HG03139 (cell line): ENCODE data around the gene PSPC1.

Source experiments
- ATAC-seq: cut with Tn5 transposase; IDR thresholded peaks from one replicate; pipeline ENCODE4 v1.9.1; 2021; ENCODE audit not compliant: unreplicated experiment

Gene PSPC1

DNA sequence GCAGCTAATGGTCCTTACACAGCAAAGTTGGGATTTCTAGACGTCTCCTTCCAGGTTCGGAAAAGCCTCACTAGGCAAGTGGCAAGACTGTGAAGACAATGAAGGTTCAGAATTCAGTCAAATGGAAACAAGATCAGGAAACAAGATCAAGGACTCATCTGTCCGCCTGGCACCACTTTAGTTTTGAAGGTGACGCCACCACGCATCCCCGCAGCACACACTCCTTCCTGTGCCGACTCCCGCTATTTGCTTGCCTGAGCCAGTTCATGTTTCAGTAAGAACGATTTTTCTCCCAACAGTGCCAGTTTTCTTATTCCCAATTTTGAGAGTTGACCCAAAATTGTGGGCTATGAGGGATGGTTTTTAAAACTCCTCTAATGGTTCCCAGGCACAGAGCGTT is 107.8 kb downstream of the PSPC1 start:
- ATAC-seq = no peak

DNA sequence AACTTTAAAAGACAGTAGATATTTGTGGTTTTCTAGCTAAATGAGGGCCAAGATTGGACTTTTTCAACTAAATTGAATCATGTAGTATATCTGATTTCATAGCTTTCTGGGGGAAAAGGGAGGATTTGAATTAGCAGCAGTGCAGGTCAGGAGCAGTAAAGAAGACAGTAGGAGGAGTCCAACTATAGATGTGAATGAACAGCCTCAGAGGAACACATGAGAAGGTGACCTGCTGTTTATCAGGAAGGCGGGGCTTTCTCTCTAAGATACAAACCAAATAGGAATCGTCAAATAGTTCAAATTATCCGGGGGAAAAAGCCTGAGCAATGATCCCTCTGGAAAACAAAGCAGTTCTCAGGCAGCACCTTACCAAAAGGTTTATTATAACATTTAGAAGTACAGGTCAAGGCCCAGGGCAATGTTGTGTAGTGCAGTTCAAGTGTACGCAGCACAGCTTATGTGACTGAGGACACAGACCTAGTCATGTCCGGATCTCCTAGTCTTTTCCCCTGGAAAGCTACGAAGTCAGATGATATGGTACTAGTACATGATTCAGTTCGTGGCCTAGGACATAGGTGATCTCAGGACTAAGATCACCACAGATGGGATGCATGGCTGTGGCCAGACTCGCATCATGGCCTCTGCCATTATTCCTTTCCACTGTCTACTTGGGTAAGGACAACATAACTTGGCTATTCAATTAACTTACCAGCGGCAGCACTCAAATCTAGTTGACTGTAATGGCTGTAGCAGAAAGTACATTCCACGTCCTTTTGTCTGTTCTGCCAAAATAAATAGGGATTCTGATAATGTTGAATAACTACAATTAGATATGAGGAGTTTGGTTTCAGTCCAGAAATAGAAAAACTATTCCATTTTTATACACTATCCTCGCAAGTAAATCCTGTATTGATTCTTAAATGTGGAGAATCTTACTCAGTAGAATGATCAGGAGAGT is 109.0 kb downstream of the PSPC1 start:
- ATAC-seq = no peak

GRCh38 chr13:19672990-19673389 is 109.8 kb downstream of the PSPC1 start:
- no peak for ATAC-seq

DNA sequence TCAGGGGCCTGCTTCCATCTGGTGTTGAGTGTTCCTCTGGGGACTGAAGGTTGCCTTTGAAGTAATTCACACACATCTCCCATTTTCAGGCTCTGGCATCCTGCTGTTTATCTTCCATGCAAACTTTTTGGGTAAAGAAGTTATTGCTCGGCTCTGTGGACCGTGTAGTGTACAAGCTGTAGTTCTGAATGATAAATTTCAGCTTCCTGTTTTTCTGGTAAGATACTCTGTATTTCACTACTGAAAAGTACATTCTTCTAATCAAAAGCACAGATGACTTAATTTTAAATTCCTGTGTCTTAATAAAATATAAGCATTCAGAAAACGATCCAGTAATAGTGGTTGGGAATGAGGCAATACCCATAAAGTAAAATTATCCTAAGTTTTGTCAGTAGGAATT is 112.6 kb downstream of the PSPC1 start:
- ATAC-seq = no peak

DNA sequence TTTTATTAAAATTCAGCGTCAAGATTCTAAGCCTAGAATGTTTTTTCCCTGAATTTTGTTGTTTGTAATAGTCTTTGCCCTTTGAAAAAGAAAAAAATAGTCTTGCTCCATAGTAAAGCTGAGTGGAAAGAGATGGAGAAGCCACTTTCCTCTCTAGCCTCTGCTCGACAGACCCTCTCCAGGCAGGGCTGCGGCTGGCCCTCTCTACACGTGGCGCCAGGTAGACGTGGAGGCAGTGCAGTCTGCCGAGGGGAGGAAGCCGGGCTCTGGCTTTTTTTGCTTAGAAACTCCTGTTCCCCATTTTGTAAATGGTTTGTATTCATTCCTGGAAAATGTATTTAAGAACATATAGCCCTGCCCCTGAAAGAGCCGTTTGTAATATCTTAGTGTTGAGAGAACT is 114.0 kb downstream of the PSPC1 start:
- no peak for ATAC-seq

DNA sequence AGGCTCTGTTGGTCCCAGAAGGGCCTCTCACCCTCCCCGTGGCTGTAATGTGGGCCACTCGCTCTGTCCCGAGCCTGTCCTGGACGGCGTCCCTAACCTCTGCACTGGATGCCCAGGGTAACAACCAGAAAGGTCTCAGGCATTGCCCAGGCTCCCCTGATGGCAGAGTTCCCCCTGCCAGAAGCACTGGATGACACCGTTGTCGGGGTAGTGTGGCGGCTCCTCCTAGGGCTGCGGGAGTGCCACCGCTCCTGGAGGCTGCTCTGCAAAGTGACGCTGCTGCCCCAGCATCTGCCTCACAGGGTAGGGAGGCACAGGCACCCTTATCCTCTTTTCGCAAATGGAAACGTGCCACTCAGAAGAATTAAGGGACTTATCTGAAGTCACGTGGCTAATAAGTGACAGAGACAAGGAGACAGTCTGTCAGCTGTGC is 117.3 kb downstream of the PSPC1 start:
- ATAC-seq = no peak

DNA sequence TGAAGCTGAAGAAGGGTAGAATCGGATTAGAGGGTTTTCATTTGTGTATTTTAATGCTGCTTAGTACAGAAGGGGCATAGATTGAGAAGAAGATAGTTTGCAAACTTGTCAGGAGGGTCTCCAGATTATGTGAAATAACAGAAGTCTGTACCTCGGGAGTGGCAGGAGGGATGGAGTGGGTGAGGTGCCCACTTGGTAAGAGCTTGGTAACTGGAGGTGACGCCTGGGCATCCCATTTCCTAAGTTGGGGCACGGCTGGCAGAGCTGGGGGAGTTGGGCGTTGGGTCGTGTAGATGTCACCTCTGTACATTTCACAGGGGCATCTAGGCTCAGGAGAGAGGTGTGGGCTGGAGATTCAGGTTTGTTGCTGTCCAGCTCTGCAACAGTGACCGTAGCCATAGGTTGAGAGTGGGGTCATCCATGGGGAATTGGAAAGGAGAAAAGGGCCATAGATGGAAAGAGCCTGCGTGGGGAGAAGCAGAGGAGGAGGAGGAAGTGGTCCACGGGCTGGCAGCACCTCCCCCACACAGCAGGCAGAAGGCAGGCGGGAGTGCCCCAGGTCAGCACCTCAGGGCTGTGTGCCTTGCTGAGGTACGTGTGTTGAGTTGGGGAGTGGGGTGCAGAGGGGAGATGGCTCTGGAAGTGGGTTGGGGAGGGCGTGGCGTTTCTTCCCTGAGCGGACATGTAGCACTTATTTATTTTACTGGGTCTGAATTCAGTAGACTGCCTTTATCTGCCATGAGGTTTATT is 118.1 kb downstream of the PSPC1 start:
- no peak for ATAC-seq

- no peak for ATAC-seq
These were observed 119.2 kb downstream of the PSPC1 start for GRCh38 chr13:19663416-19663979.

- no peak for ATAC-seq
These were observed 121.2 kb downstream of the PSPC1 start for GRCh38 chr13:19661561-19661960.

DNA sequence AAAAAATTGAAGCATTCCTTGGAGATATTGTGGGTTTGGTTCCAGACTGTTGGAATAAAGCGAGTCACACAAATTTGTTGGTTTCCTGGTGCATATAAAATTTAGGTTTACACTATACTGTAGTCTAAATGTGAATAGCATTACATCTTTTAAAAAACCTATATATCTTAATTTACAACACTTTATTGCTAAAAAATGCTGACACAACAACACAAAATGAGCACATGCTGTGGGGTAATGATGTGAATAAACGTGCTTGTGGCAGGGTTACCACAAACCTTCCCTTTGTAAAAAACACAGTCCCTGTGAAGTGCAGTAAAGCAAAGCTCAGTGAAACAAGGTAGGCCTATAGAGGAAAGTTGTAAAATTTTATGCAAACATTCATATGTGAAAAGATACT is 121.6 kb downstream of the PSPC1 start:
- no peak for ATAC-seq

GRCh38 chr13:19658831-19659230 is 123.9 kb downstream of the PSPC1 start:
- no peak for ATAC-seq

- ATAC-seq = no peak
These were observed 124.7 kb downstream of the PSPC1 start for GRCh38 chr13:19657872-19658591.
